ENCODE data around the gene GPSM1.

The GPSM1 gene

GRCh38 chr9:136377341-136378169 lies 50.2 kb downstream of the GPSM1 start:
- DNase-seq (ENCODE audit: low read depth) = no peak

- no peak for DNase-seq (ENCODE audit: low read depth)
These were observed 51.0 kb downstream of the GPSM1 start for GRCh38 chr9:136378170-136379002.

- no peak for DNase-seq (ENCODE audit: low read depth)
These were observed 51.6 kb downstream of the GPSM1 start for GRCh38 chr9:136379003-136379287.

- DNase-seq (ENCODE audit: low read depth) = no peak
These were observed 52.1 kb downstream of the GPSM1 start for GRCh38 chr9:136379401-136379800.

- DNase-seq (ENCODE audit: low read depth) = no peak
These were observed 52.6 kb downstream of the GPSM1 start for GRCh38 chr9:136379891-136380290.

GRCh38 chr9:136380381-136380780 lies 53.0 kb downstream of the GPSM1 start:
- DNase-seq (ENCODE audit: low read depth) = no peak

- no peak for DNase-seq (ENCODE audit: low read depth)
These were observed 54.0 kb downstream of the GPSM1 start for GRCh38 chr9:136381311-136381710.

GRCh38 chr9:136381966-136382513 lies 54.7 kb downstream of the GPSM1 start:
- DNase-seq (ENCODE audit: low read depth) = no peak

GRCh38 chr9:136383436-136383835 lies 56.1 kb downstream of the GPSM1 start:
- DNase-seq (ENCODE audit: low read depth) = no peak

GRCh38 chr9:136385015-136385414 lies 57.7 kb downstream of the GPSM1 start:
- peak; percentile 25 for DNase-seq (ENCODE audit: low read depth)

GRCh38 chr9:136386018-136386417 lies 58.7 kb downstream of the GPSM1 start:
- no peak for DNase-seq (ENCODE audit: low read depth)

- no peak for DNase-seq (ENCODE audit: low read depth)
These were observed 59.9 kb downstream of the GPSM1 start for GRCh38 chr9:136387217-136387616.

GRCh38 chr9:136389396-136389795 lies 62.1 kb downstream of the GPSM1 start:
- no peak for DNase-seq (ENCODE audit: low read depth)

GRCh38 chr9:136391737-136392537 lies 64.6 kb downstream of the GPSM1 start:
- DNase-seq (ENCODE audit: low read depth) = no peak

GRCh38 chr9:136392538-136393449 lies 65.5 kb downstream of the GPSM1 start:
- no peak for DNase-seq (ENCODE audit: low read depth)

- no peak for DNase-seq (ENCODE audit: low read depth)
These were observed 66.2 kb downstream of the GPSM1 start for GRCh38 chr9:136393531-136393930.

GRCh38 chr9:136394312-136395019 lies 67.1 kb downstream of the GPSM1 start:
- no peak for DNase-seq (ENCODE audit: low read depth)

- DNase-seq (ENCODE audit: low read depth) = no peak
These were observed 67.6 kb downstream of the GPSM1 start for GRCh38 chr9:136395020-136395340.

GRCh38 chr9:136395345-136396218 lies 68.2 kb downstream of the GPSM1 start:
- DNase-seq (ENCODE audit: low read depth) = no peak

- DNase-seq (ENCODE audit: low read depth) = no peak
These were observed 68.8 kb downstream of the GPSM1 start for GRCh38 chr9:136396219-136396515.

All from activated gamma-delta T cell treated with anti-CD3 and anti-CD28 coated beads, Interleukin-2, amount 50 U/mL, for 16 hours (primary cell).